Prostate gland (tissue), 2 donors: Measurements from ENCODE around the gene OR10K2. TPM values are rescaled to one million over a fixed set of nuclear protein-coding genes. Genes with fewer than 3 reads are reported as not detected.

ENCODE experiments used
- DNase-seq: peaks from one replicate; pipeline ENCODE4 v3.0.0-alpha.2; 2019; ENCODE audit warnings: low spot score
- H3K27ac ChIP-seq, 2 donors: fragments of 200-600 bp; sonication (generic); 2 replicates each; pipeline ENCODE4 v1.5.1; 2017 to 2019
- H3K27me3 ChIP-seq: fragments of 200-600 bp; sonication (generic); replicated peaks from 2 replicates; pipeline ENCODE4 v1.5.1; 2019; ENCODE audit not compliant: insufficient read depth
- H3K36me3 ChIP-seq, 2 donors: fragments of 200-600 bp; sonication (generic); 1 replicate in 1 of 2; 2 replicates in 1 of 2; pipeline versions ENCODE4 v1.5.1 to v1.8.1; 2017 to 2019
- H3K4me1 ChIP-seq: fragments of 200-600 bp; sonication (generic); replicated peaks from 2 replicates; pipeline ENCODE4 v1.5.1; 2019
- H3K4me3 ChIP-seq, 2 donors: fragments of 200-600 bp; sonication (generic); 2 replicates each; pipeline ENCODE4 v1.5.1; 2017 to 2019
- H3K9me3 ChIP-seq: fragments of 200-600 bp; sonication (generic); 2 replicates; pipeline ENCODE4 v1.5.1; 2017
- POLR2A ChIP-seq: fragments of 450-650 bp; IDR thresholded peaks from one replicate; pipeline ENCODE4 v1.6.1; 2016; ENCODE audit warnings: antibody characterized with exemption, mild to moderate bottlenecking
- POLR2AphosphoS5 ChIP-seq: sonication (generic); formaldehyde crosslinking; IDR thresholded peaks from one replicate; pipeline ENCODE4 v1.6.1; 2017; ENCODE audit warnings: antibody characterized with exemption
- WGBS: methylation state at CpG from one replicate; pipeline ENCODE4 v1.1.5; 2018; 5-methylcytosine and 5-hydroxymethylcytosine counted together
- intact Hi-C: fragments of 100-400 bp; cut with DNase I; formaldehyde crosslinking; loops from one replicate; pipeline ENCODE4 v1.14.2; 2022
- total RNA-seq, 2 donors: library from RNA; depleted of rRNA; stranded (reverse); fragments of >200 nt; gene quantifications; one replicate each; pipeline ENCODE4 v1.1.0, GENCODE V29; 2016
- TF ChIP-seq, protein P1 (sequence below), 4 experiments: fragments of 200-600 bp in 2 of 4; fragments of 450-650 bp in 2 of 4; sonication (generic) in 2 of 4; IDR thresholded peaks; 1 replicate in 3 of 4; 2 replicates in 1 of 4; pipeline ENCODE4 v1.5.1; 2016 to 2019; ENCODE audit warnings: antibody characterized with exemption in 4 of 4, mild to moderate bottlenecking in 2 of 4, moderate library complexity in 2 of 4

The OR10K2 gene
- total RNA-seq, 2 donors from 2014 or later: not detected

DNA sequence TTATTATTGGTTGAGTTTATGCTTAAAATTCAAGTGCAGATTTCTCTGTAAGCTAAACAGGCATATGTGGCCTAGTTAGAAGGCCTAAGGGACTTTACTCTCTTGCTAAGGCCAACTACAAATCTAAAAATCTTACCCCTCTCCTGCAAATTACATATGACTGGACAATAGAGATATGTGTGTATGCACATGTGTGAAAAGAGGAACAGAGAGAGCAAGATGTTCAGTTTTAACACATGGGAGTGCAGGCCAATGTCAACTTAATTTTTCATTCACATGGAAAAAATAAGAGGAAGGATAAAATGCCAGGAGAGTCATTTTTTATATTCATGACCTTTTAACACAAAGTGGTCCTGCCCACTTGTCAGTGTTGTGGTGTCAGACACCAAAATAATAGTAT lies 8.5 kb downstream of the OR10K2 start:
- Histone ChIP-seq H3K4me1 (no peaks in the 10 kb centered on the region), H3K27ac (no peak overlapping the region), H3K9me3 (no peaks in the 10 kb centered on the region), H3K27me3 (no peaks in the 10 kb centered on the region), H3K4me3 (no peak overlapping the region), H3K36me3 (no peaks in the 10 kb centered on the region)
- no peak for DNase-seq
- intact Hi-C loops: no loop called here
- TF ChIP-seq, protein P1, sequence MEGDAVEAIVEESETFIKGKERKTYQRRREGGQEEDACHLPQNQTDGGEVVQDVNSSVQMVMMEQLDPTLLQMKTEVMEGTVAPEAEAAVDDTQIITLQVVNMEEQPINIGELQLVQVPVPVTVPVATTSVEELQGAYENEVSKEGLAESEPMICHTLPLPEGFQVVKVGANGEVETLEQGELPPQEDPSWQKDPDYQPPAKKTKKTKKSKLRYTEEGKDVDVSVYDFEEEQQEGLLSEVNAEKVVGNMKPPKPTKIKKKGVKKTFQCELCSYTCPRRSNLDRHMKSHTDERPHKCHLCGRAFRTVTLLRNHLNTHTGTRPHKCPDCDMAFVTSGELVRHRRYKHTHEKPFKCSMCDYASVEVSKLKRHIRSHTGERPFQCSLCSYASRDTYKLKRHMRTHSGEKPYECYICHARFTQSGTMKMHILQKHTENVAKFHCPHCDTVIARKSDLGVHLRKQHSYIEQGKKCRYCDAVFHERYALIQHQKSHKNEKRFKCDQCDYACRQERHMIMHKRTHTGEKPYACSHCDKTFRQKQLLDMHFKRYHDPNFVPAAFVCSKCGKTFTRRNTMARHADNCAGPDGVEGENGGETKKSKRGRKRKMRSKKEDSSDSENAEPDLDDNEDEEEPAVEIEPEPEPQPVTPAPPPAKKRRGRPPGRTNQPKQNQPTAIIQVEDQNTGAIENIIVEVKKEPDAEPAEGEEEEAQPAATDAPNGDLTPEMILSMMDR (IDR thresholded peaks at IDR 0.05): no peak
- TF ChIP-seq POLR2AphosphoS5 (no peak), POLR2A (no peak)

DNA sequence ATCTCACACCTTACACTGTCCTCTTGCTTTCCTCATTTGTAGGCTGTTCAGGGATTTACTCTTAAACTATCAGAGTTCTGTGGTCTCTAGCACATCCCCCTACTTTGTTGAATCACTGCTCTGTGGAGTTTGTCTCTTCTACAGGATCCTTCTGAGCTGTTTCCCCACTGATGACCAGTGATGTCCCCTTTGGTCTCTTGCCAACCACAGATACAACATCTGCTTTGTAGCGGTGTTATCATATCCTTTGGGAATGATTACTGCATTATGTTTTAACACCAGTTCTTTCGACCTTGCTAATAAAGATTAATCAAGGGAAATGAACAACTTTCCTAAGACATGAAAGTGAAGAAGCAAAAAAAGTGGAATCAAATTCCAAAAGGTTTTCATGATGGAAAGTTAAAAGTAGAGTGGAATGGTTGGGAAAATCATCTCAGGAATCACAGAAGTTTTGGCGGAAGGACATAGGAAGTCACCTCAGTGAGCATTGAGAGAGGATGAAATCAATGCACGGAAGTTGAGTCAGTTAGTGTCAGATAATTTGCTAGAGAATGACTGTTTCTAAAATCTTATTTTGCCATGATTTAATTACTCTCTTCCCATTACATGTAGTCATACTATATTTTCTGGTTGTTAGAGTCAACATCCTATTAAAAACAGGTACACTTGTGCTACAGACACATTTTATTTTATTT lies 11.2 kb downstream of the OR10K2 start:
- 83% methylated on average over 4 of the region's 4 CpGs for WGBS
- intact Hi-C loops: no loop called here
- Histone ChIP-seq H3K36me3 (no peaks in the 10 kb centered on the region), H3K27me3 (no peaks in the 10 kb centered on the region), H3K4me3 (no peak overlapping the region), H3K4me1 (no peaks in the 10 kb centered on the region), H3K27ac (no peak overlapping the region), H3K9me3 (no peaks in the 10 kb centered on the region)
- TF ChIP-seq POLR2AphosphoS5: no peak
- TF ChIP-seq, protein P1 (IDR thresholded peaks at IDR 0.05): no peak
- TF ChIP-seq POLR2A: no peak
- no peak for DNase-seq

DNA sequence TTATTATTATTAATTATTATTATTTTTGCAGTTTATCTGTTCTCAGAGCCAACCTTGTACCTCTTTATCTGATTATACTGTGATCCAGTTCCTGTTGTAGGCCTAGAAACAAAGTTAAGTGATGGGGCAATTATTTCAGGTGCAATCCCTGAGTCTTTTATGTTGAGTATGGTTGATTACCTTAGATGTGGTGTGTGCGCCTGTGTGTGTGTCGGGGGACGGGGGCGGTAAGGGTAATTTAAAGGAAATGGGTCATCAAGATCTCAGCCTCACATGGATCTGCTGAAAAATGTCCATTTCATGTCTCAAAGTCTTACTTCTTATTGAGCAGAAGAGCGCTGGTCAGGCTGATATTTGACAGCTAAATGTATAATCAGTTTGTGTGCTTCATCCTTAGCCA lies 18.9 kb downstream of the OR10K2 start:
- TF ChIP-seq POLR2A (no peak), POLR2AphosphoS5 (no peak)
- TF ChIP-seq, protein P1 (IDR thresholded peaks at IDR 0.05): no peak
- intact Hi-C loops: no loop called here
- Histone ChIP-seq H3K27me3 (no peaks in the 10 kb centered on the region), H3K4me3 (no peak overlapping the region), H3K27ac (no peak overlapping the region), H3K4me1 (no peaks in the 10 kb centered on the region), H3K36me3 (no peaks in the 10 kb centered on the region), H3K9me3 (no peaks in the 10 kb centered on the region)
- 85% methylated on average over 5 of the region's 5 CpGs for WGBS
- no peak for DNase-seq

DNA sequence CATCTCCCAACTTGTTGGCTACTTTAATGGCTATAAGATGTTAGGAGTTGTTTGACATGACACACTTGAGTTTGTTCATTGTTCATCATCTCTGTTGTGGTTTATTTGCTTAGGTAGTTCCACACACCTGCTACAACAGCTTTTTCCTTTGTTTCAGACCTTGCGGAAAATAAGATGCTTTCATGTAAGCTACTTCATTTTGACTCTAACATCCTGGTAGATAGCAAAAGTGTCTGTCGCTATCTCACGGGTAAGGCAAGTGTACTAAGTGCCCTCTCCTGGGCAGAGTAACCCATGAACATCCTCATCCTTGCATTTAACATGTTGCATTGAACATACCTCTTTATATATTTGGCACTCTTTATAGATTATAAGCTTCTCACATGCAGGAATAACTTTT lies 25.2 kb downstream of the OR10K2 start:
- Histone ChIP-seq H3K27me3 (no peaks in the 10 kb centered on the region), H3K9me3 (no peaks in the 10 kb centered on the region), H3K36me3 (no peaks in the 10 kb centered on the region), H3K27ac (no peak overlapping the region), H3K4me3 (no peak overlapping the region), H3K4me1 (no peaks in the 10 kb centered on the region)
- DNase-seq: no peak
- TF ChIP-seq, protein P1 (IDR thresholded peaks at IDR 0.05): no peak
- TF ChIP-seq POLR2A (no peak), POLR2AphosphoS5 (no peak)
- intact Hi-C loops: no loop called here
- WGBS: 67% methylated on average over 3 of the region's 3 CpGs

DNA sequence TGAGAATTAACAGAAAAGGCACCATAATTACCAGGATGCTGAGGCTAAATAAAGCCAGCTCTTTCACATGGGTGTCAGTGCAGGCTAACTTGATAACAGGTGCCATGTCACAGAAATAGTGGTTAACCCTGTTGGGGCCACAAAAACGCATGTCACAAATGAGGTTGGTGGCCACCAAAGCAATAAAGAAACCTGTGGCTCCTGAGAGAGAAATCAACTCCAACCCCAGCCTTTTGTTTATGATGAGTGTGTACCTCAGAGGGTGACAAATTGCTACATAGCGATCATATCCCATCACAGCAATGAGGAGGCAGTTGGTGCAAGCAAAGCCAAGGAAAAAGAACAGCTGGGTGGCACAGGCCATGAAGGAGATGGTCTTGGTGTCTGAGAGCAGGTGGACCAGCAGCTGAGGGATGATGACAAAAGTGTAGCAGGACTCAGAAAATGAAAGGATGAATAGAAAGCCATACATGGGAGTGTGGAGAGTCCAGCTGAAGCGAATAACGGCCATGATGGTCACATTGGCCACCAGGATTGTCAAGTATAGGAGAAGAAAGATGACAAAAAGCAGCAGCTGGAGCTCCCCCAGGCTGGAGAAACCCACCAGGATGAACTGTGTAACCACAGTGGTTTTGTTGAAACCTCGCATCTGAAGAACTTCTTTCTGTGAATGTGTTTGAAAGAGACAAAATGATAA lies 27.1 kb downstream of the OR10K2 start, which contains the start of gene OR10T2:
Gene OR10T2 (minus strand): TSS at position 649 of the 697 bp plus-strand sequence. CDS start 0 bp downstream, at position 649.
- H3K9me3 ChIP-seq: no peaks in the 10 kb centered on the region
- no peaks in the 10 kb centered on the region for H3K27me3 ChIP-seq
- no peak within 1 kb of the TSS for H3K4me3 ChIP-seq
- no peak for DNase-seq
- H3K4me1 ChIP-seq: no peaks in the 10 kb centered on the region
- H3K36me3 ChIP-seq: no peaks in the 10 kb centered on the region
- no peak within 1 kb of the TSS for H3K27ac ChIP-seq
- intact Hi-C loops: no loop called here
- TF ChIP-seq, protein P1 (IDR thresholded peaks at IDR 0.05): no peak
- TF ChIP-seq POLR2AphosphoS5: no peak
- no peak for TF ChIP-seq POLR2A
- 86% methylated on average over 5 of the region's 5 CpGs for WGBS
